Esophagus muscularis mucosa (tissue), 4 donors: ENCODE results near the gene HNRNPLL. TPM values are rescaled to one million over a fixed set of nuclear protein-coding genes. Genes with fewer than 3 reads are reported as not detected.

Source experiments
- DNase-seq: peaks from one replicate; pipeline ENCODE4 v3.0.0-alpha.2; 2017; ENCODE audit errors: extremely low spot score
- H3K27ac ChIP-seq, 4 donors: fragments of 200-600 bp; sonication (generic); replicated peaks in 1 of 4; 1 replicate in 3 of 4; 2 replicates in 1 of 4; pipeline ENCODE4 v1.5.1; 2016 to 2019; ENCODE audit warnings: mild to moderate bottlenecking in 1 of 4
- H3K27me3 ChIP-seq, 4 donors: fragments of 200-600 bp; sonication (generic); one replicate each; pipeline versions ENCODE4 v1.5.1 to v1.6.0; 2016 to 2019
- H3K36me3 ChIP-seq, 4 donors: fragments of 200-600 bp; sonication (generic); one replicate each; pipeline ENCODE4 v1.5.1; 2016 to 2019
- H3K4me1 ChIP-seq, 4 donors: fragments of 200-600 bp; sonication (generic); one replicate each; pipeline ENCODE4 v1.5.1; 2016 to 2019
- H3K4me3 ChIP-seq, 4 donors: fragments of 200-600 bp; sonication (generic); 1 replicate in 2 of 4; 2 replicates in 2 of 4; pipeline ENCODE4 v1.5.1; 2016 to 2019; ENCODE audit warnings: mild to moderate bottlenecking in 4 of 4, moderate library complexity in 1 of 4
- H3K9me3 ChIP-seq, 4 donors: fragments of 200-600 bp; sonication (generic); 1 replicate in 3 of 4; 2 replicates in 1 of 4; pipeline ENCODE4 v1.5.1; 2016 to 2019
- CTCF ChIP-seq, 3 experiments: fragments of 200-600 bp in 2 of 3; fragments of 450-650 bp in 1 of 3; sonication (generic) in 2 of 3; IDR thresholded peaks; one replicate each; pipeline ENCODE4 v1.5.1; 2017 to 2019; ENCODE audit warnings: antibody characterized with exemption in 3 of 3, mild to moderate bottlenecking in 2 of 3, moderate library complexity in 1 of 3
- EP300 ChIP-seq: sonication (generic); formaldehyde crosslinking; IDR thresholded peaks from one replicate; pipeline ENCODE4 v1.6.1; 2017; ENCODE audit warnings: antibody characterized with exemption
- POLR2A ChIP-seq: fragments of 450-650 bp; IDR thresholded peaks from one replicate; pipeline ENCODE4 v1.6.1; 2017; ENCODE audit warnings: antibody characterized with exemption, moderate library complexity, mild to moderate bottlenecking, low read depth
- POLR2AphosphoS5 ChIP-seq, 2 donors: sonication (generic); formaldehyde crosslinking; IDR thresholded peaks; one replicate each; pipeline ENCODE4 v1.6.1; 2017; ENCODE audit warnings: antibody characterized with exemption in 2 of 2
- WGBS: methylation state at CpG from one replicate; pipeline ENCODE4 v1.1.5; 2018; 5-methylcytosine and 5-hydroxymethylcytosine counted together
- intact Hi-C: fragments of 100-400 bp; cut with DNase I; formaldehyde crosslinking; loops from one replicate; pipeline ENCODE4 v1.15.1; 2023
- total RNA-seq, 4 donors: library from RNA; depleted of rRNA; stranded (reverse); fragments of >200 nt; gene quantifications; one replicate each; pipeline versions ENCODE4 v1.1.0 to v1.2.1, GENCODE V29; 2016

HNRNPLL gene
- total RNA-seq, 4 donors from 2014 or later = 50.2 to 61.5 (median 54.0) TPM

DNA sequence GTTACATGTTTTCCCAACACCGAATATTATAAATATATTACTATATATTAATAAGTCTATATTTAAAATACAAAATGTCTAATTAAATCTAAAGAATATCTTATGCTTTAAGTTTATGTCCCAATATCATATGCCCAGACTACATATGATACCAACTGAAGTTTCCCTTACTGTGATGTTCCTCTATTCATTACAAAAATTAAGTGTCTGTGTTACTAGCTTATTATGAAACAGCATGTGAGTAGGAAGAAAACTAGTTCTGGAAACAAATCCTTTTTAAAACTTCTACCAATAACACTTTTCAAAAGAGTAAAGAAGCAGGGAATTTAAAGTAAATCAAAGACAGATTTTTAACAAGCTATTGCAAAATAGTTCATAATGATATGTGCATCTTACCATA, 17.8 kb downstream of the HNRNPLL start:
- H3K4me1 ChIP-seq = peaks cover 26 to 80% (median 72%) of the 10 kb centered on the region in 4 donors
- intact Hi-C loops = loop anchor here (5.0 kb wide), 1 partner anchor 157 kb away; no protein-coding TSS in a partner anchor
- no peak for TF ChIP-seq POLR2A
- no peak for TF ChIP-seq EP300
- H3K36me3 ChIP-seq = peaks cover 0 to 31% (median 16%) of the 10 kb centered on the region in 4 donors
- H3K27me3 ChIP-seq = no peaks in the 10 kb centered on the region
- 81% methylated on average over 1 of the region's 1 CpG for WGBS
- peak overlapping the region in 1 of 4 donors; percentile 46 for H3K27ac ChIP-seq
- H3K4me3 ChIP-seq = no peak overlapping the region
- no peak for DNase-seq
- H3K9me3 ChIP-seq = no peaks in the 10 kb centered on the region

DNA sequence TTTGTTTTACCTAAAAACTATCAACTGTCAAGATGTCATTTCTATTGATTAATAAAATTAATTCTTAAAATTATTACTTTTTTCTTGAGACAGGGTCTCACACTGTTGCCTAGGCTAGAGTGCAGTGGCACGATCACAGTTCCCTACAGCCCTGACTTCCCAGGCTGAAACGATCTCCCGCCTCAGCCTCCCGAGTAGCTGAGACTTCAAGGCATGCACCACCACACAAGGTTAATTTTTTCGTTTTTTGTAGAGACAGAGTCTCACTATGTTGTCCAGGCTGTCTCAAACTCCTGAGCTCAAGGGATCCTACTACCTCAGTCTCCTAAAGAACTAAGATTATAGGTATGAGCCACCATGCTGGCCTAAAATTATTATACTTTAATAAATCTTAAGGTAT, 18.7 kb downstream of the HNRNPLL start:
- Histone ChIP-seq H3K36me3 (peaks cover 0 to 32% (median 17%) of the 10 kb centered on the region in 4 donors), H3K4me3 (no peak overlapping the region), H3K9me3 (no peaks in the 10 kb centered on the region), H3K4me1 (peaks cover 20 to 71% (median 64%) of the 10 kb centered on the region in 4 donors), H3K27ac (peak overlapping the region in 1 of 4 donors; percentile 18), H3K27me3 (no peaks in the 10 kb centered on the region)
- WGBS = 83% methylated on average over 5 of the region's 5 CpGs
- TF ChIP-seq CTCF (IDR thresholded peaks at IDR 0.05) = no peak
- no peak for TF ChIP-seq POLR2AphosphoS5 (IDR thresholded peaks at IDR 0.05)
- no peak for TF ChIP-seq POLR2A
- no peak for TF ChIP-seq EP300
- no peak for DNase-seq
- intact Hi-C loops = loop anchor here (5.0 kb wide), 1 partner anchor 158 kb away; no protein-coding TSS in a partner anchor

DNA sequence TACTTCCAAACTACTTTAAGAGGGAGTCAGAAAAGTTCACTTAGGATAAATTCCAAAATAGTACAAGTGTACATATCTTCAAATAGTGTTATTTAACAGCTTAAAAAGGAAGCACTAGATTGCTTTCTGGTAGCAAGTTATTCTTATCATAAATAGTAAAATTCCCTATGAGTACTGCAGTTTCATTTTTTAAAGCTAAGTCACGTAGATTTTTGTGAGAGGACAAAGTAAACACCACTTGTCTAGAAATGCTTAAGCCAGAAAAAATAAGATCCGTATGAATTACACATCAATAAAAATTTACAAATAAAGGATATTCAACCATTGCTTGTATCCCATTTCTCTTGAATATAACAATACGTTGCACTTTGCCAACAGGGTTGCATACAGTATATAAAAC, 19.2 kb downstream of the HNRNPLL start:
- H3K4me1 ChIP-seq = peaks cover 17 to 66% (median 59%) of the 10 kb centered on the region in 4 donors

GRCh38 chr2:38581193-38582147, 21.3 kb downstream of the HNRNPLL start:
- WGBS = 43% methylated on average over 9 of the region's 9 CpGs
- TF ChIP-seq EP300 (no peak), POLR2A (no peak), CTCF (IDR thresholded peaks at IDR 0.05) (peak; percentile 67 to 76 (median 67)), POLR2AphosphoS5 (IDR thresholded peaks at IDR 0.05) (no peak)
- Histone ChIP-seq H3K36me3 (peaks cover 0 to 43% (median 20%) of the 10 kb centered on the region in 4 donors), H3K9me3 (no peaks in the 10 kb centered on the region), H3K4me3 (no peak overlapping the region), H3K27ac (no peak overlapping the region), H3K27me3 (no peaks in the 10 kb centered on the region), H3K4me1 (peaks cover 12 to 52% (median 41%) of the 10 kb centered on the region in 4 donors)
- intact Hi-C loops = loop anchor here (2.0 to 5.0 kb wide), 2 partner anchors 145 to 161 kb away; no protein-coding TSS in a partner anchor
- no peak for DNase-seq

More for the DNA sequence above, 19.2 kb downstream of the HNRNPLL start:
- H3K27ac ChIP-seq = no peak overlapping the region
- DNase-seq = no peak
- H3K9me3 ChIP-seq = no peaks in the 10 kb centered on the region
- no peak overlapping the region for H3K4me3 ChIP-seq
- intact Hi-C loops = loop anchor here (5.0 kb wide), 1 partner anchor 159 kb away; no protein-coding TSS in a partner anchor
- 45% methylated on average over 3 of the region's 3 CpGs for WGBS
- TF ChIP-seq EP300 (no peak), POLR2AphosphoS5 (IDR thresholded peaks at IDR 0.05) (no peak), POLR2A (no peak), CTCF (IDR thresholded peaks at IDR 0.05) (no peak)
- H3K27me3 ChIP-seq = no peaks in the 10 kb centered on the region
- H3K36me3 ChIP-seq = peaks cover 0 to 32% (median 17%) of the 10 kb centered on the region in 4 donors

DNA sequence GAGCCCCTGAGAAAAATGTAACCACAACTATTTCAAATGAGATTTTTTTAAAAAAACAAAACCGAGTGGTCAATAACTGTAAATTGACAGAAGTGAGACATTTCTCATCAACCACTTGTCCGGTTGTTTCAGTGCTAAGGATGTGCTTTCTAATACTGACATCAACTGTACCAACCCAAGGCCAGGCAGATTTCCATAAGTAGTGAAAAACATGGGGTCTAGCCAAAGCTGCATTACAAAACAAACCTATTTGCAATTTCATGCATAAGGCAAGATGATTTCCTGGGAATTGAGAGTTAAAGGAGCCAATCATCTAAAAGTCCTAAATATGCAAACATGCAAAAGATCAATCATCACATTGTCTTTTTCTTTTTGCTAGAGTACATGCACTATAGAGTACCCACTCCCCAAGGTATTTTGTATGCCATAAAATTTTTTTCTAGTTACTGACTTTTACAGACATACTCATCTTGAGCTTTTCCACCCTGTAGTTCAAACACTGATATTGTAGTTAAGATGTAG, 22.6 kb downstream of the HNRNPLL start:
- no peaks in the 10 kb centered on the region for H3K9me3 ChIP-seq
- intact Hi-C loops = loop anchor here (2.0 to 5.0 kb wide), 2 partner anchors 147 to 162 kb away; no protein-coding TSS in a partner anchor
- no peak for TF ChIP-seq EP300
- no peak for TF ChIP-seq CTCF (IDR thresholded peaks at IDR 0.05)
- TF ChIP-seq POLR2AphosphoS5 (IDR thresholded peaks at IDR 0.05) = no peak
- DNase-seq = no peak
- H3K4me3 ChIP-seq = no peak overlapping the region
- H3K27ac ChIP-seq = no peak overlapping the region
- H3K27me3 ChIP-seq = no peaks in the 10 kb centered on the region
- WGBS = 76% methylated on average over 2 of the region's 2 CpGs
- H3K36me3 ChIP-seq = peaks cover 0 to 44% (median 20%) of the 10 kb centered on the region in 4 donors
- H3K4me1 ChIP-seq = peaks cover 3 to 41% (median 38%) of the 10 kb centered on the region in 4 donors
